GM12878 (cell line): Measurements from ENCODE around the gene KLC4.
"Not testable (repeated sequence)": the region's sequence is repeated elsewhere in the genome, so short reads cannot be mapped to it uniquely, and the experiment has no call there.

Experiments
- BACH1 ChIP-seq: fragments of 450-650 bp; IDR thresholded peaks from 2 replicates; pipeline ENCODE4 v1.6.1; 2017; ENCODE audit warnings: mild to moderate bottlenecking, borderline replicate concordance
- BCL3 ChIP-seq: IDR thresholded peaks from 2 replicates; pipeline ENCODE4 v1.6.1; 2011; ENCODE audit warnings: borderline replicate concordance, low read depth, mild to moderate bottlenecking, moderate library complexity, low read length; ENCODE audit not compliant: insufficient read depth, poor library complexity, severe bottlenecking
- CEBPZ ChIP-seq: fragments of 150-350 bp; IDR thresholded peaks from 2 replicates; pipeline ENCODE4 v1.6.1; 2016; ENCODE audit warnings: low read depth, low read length
- CTCF ChIP-seq, 3 experiments: IDR thresholded peaks in 2 of 3; conservative IDR thresholded peaks in 1 of 3; 2 replicates each; pipeline ENCODE4 v1.5.1; 2011; ENCODE audit warnings: low read depth in 3 of 3, low read length in 3 of 3, mild to moderate bottlenecking in 3 of 3, control low read depth in 2 of 3, moderate library complexity in 2 of 3, inconsistent platforms in 1 of 3, mixed read lengths in 1 of 3; ENCODE audit not compliant: control insufficient read depth in 2 of 3, insufficient read depth in 1 of 3; ENCODE audit errors: extremely low read depth in 1 of 3
- JUNB ChIP-seq: IDR thresholded peaks from 2 replicates; pipeline ENCODE4 v1.6.1; 2016; ENCODE audit warnings: antibody characterized with exemption, mild to moderate bottlenecking
- KDM1A ChIP-seq: fragments of 200-600 bp; sonication (generic); IDR thresholded peaks from 2 replicates; pipeline ENCODE4 v1.6.1; 2016; ENCODE audit warnings: borderline replicate concordance
- MEF2A ChIP-seq: IDR thresholded peaks from 2 replicates; pipeline ENCODE4 v1.6.1; 2011; ENCODE audit warnings: low read depth, mild to moderate bottlenecking, low read length, moderate library complexity; ENCODE audit not compliant: insufficient read depth
- POLR2AphosphoS5 ChIP-seq: IDR thresholded peaks from 2 replicates; pipeline ENCODE4 v1.6.1; 2011; ENCODE audit warnings: mild to moderate bottlenecking, low read length, inconsistent platforms
- RELB ChIP-seq: fragments of 450-650 bp; IDR thresholded peaks from 2 replicates; pipeline ENCODE4 v1.6.1; 2017; ENCODE audit warnings: low read depth, mild to moderate bottlenecking, moderate library complexity
- REST ChIP-seq: IDR thresholded peaks from 2 replicates; pipeline ENCODE4 v1.6.1; 2012; ENCODE audit warnings: mild to moderate bottlenecking, low read depth, low read length
- SUPT20H ChIP-seq: IDR thresholded peaks from 2 replicates; pipeline ENCODE4 v1.6.1; 2011; ENCODE audit warnings: low read depth, mild to moderate bottlenecking, low read length, moderate library complexity, borderline replicate concordance; ENCODE audit not compliant: control insufficient read depth
- SUZ12 ChIP-seq: fragments of 200-600 bp; sonication (generic); IDR thresholded peaks from one replicate; pipeline ENCODE4 v1.6.1; 2018; ENCODE audit warnings: antibody characterized with exemption, mild to moderate bottlenecking; ENCODE audit not compliant: unreplicated experiment
- USF2 ChIP-seq: IDR thresholded peaks from 2 replicates; pipeline ENCODE4 v1.6.1; 2011; ENCODE audit warnings: low read depth, low read length, improper control_type of control experiment, borderline replicate concordance

GRCh38 chr6:43117466-43117865, 58.0 kb downstream of the KLC4 start:
- TF ChIP-seq CTCF (IDR thresholded peaks at IDR 0.05 in 2 of 3, conservative IDR thresholded peaks at IDR 0.05 in 1 of 3; ENCODE audit: control insufficient read depth in 2 of 3, extremely low read depth in 1 of 3, insufficient read depth in 1 of 3, low read depth in 3 of 3, low read length in 3 of 3); USF2; POLR2AphosphoS5; RELB; KDM1A; BCL3; SUZ12; CEBPZ; REST; JUNB; MEF2A; BACH1; SUPT20H: not testable (repeated sequence)
